ENCODE data around the gene CDY2A. TPM values are rescaled to one million over a fixed set of nuclear protein-coding genes. Genes with fewer than 3 reads are reported as not detected.
"Not testable (repeated sequence)": the region's sequence is repeated elsewhere in the genome, so short reads cannot be mapped to it uniquely, and the experiment has no call there.

CDY2A gene
- polyA plus RNA-seq, 1 donor from 2014 or later, result not detected

GRCh38 chrY:18044990-18045389 lies 19.4 kb downstream of the CDY2A start:
- H2AFZ ChIP-seq (ENCODE audit: low read depth, low read length); H3K4me3 ChIP-seq (ENCODE audit: low read length); H3K27me3 ChIP-seq (ENCODE audit: insufficient read depth, low read depth, low read length); H3K4me2 ChIP-seq (ENCODE audit: low read length); H4K20me1 ChIP-seq (ENCODE audit: insufficient read depth); H3K9ac ChIP-seq (ENCODE audit: low read length); H3K79me2 ChIP-seq (replicated peaks; ENCODE audit: insufficient read depth, low read length); H3K9me3 ChIP-seq (ENCODE audit: low read length); H3K36me3 ChIP-seq (ENCODE audit: insufficient read depth, low read length); H3K9me2 ChIP-seq (ENCODE audit: insufficient read depth, low read length); H3F3A ChIP-seq (ENCODE audit: insufficient read depth, low read length, poor library complexity, severe bottlenecking); H3K27ac ChIP-seq (ENCODE audit: low read length): not testable (repeated sequence)

- H3K4me3 ChIP-seq (ENCODE audit: low read length); H3K4me2 ChIP-seq (ENCODE audit: low read length); H4K20me1 ChIP-seq (ENCODE audit: insufficient read depth): not testable (repeated sequence)
These were observed 22.8 kb downstream of the CDY2A start for GRCh38 chrY:18048149-18049040.

GRCh38 chrY:18049061-18049460 lies 23.5 kb downstream of the CDY2A start:
- not testable (repeated sequence) for H3K27me3 ChIP-seq (ENCODE audit: insufficient read depth, low read depth, low read length); H3K4me3 ChIP-seq (ENCODE audit: low read length); H3K9ac ChIP-seq (ENCODE audit: low read length); H3K4me2 ChIP-seq (ENCODE audit: low read length); H3K79me2 ChIP-seq (replicated peaks; ENCODE audit: insufficient read depth, low read length); H4K20me1 ChIP-seq (ENCODE audit: insufficient read depth); H3K36me3 ChIP-seq (ENCODE audit: insufficient read depth, low read length); H2AFZ ChIP-seq (ENCODE audit: low read depth, low read length); H3K27ac ChIP-seq (ENCODE audit: low read length); H3K9me3 ChIP-seq (ENCODE audit: low read length); H3F3A ChIP-seq (ENCODE audit: insufficient read depth, low read length, poor library complexity, severe bottlenecking); H3K9me2 ChIP-seq (ENCODE audit: insufficient read depth, low read length)

More at GRCh38 chrY:18048149-18049040, 22.8 kb downstream of the CDY2A start:
- not testable (repeated sequence) for H2AFZ ChIP-seq (ENCODE audit: low read depth, low read length); H3F3A ChIP-seq (ENCODE audit: insufficient read depth, low read length, poor library complexity, severe bottlenecking); H3K9me3 ChIP-seq (ENCODE audit: low read length); H3K36me3 ChIP-seq (ENCODE audit: insufficient read depth, low read length); H3K9me2 ChIP-seq (ENCODE audit: insufficient read depth, low read length); H3K27ac ChIP-seq (ENCODE audit: low read length); H3K79me2 ChIP-seq (replicated peaks; ENCODE audit: insufficient read depth, low read length); H3K9ac ChIP-seq (ENCODE audit: low read length); H3K27me3 ChIP-seq (ENCODE audit: insufficient read depth, low read depth, low read length)

GRCh38 chrY:18056473-18056872 lies 30.9 kb downstream of the CDY2A start:
- not testable (repeated sequence) for H4K20me1 ChIP-seq (ENCODE audit: insufficient read depth); H3K36me3 ChIP-seq (ENCODE audit: insufficient read depth, low read length); H3K4me2 ChIP-seq (ENCODE audit: low read length); H3K9me2 ChIP-seq (ENCODE audit: insufficient read depth, low read length); H2AFZ ChIP-seq (ENCODE audit: low read depth, low read length); H3K4me3 ChIP-seq (ENCODE audit: low read length); H3K27me3 ChIP-seq (ENCODE audit: insufficient read depth, low read depth, low read length); H3K9me3 ChIP-seq (ENCODE audit: low read length); H3K79me2 ChIP-seq (replicated peaks; ENCODE audit: insufficient read depth, low read length); H3K27ac ChIP-seq (ENCODE audit: low read length); H3F3A ChIP-seq (ENCODE audit: insufficient read depth, low read length, poor library complexity, severe bottlenecking); H3K9ac ChIP-seq (ENCODE audit: low read length)

- H3K4me3 ChIP-seq (ENCODE audit: low read length); H3K9ac ChIP-seq (ENCODE audit: low read length); H2AFZ ChIP-seq (ENCODE audit: low read depth, low read length); H3K9me2 ChIP-seq (ENCODE audit: insufficient read depth, low read length); H3K36me3 ChIP-seq (ENCODE audit: insufficient read depth, low read length); H3K9me3 ChIP-seq (ENCODE audit: low read length); H3F3A ChIP-seq (ENCODE audit: insufficient read depth, low read length, poor library complexity, severe bottlenecking); H3K27me3 ChIP-seq (ENCODE audit: insufficient read depth, low read depth, low read length); H4K20me1 ChIP-seq (ENCODE audit: insufficient read depth); H3K4me2 ChIP-seq (ENCODE audit: low read length); H3K79me2 ChIP-seq (replicated peaks; ENCODE audit: insufficient read depth, low read length); H3K27ac ChIP-seq (ENCODE audit: low read length): not testable (repeated sequence)
These were observed 47.9 kb downstream of the CDY2A start for GRCh38 chrY:18073464-18073863.

Other genes with a start within 250 kb of the CDY2A start
- not detected in 2 replicates for gene CDY2B, start 145.6 kb upstream of the CDY2A start, polyA plus RNA-seq

Data from neural cell (in vitro differentiated cells).